Endothelial cell of umbilical vein (primary cell): ENCODE results near the gene MLIP. TPM values are rescaled to one million over a fixed set of nuclear protein-coding genes. Genes with fewer than 3 reads are reported as not detected.
"Not testable (repeated sequence)": the region's sequence is repeated elsewhere in the genome, so short reads cannot be mapped to it uniquely, and the experiment has no call there.

ENCODE experiments used
- BruUV-seq: library from RNA; stranded (reverse); fragments of 400-500 nt; replicated peaks from 2 replicates; lab custom pipeline; 2021; lab: Mats Ljungman, UMichigan
- CTCF ChIA-PET: fragments of 300-600, 350-600 bp; sonication (Branson Sonifier 250); formaldehyde crosslinking; loops from one replicate; lab custom pipeline; 2021; ENCODE audit warnings: antibody characterized with exemption, inconsistent platforms; lab: Charles Lee
- POLR2A ChIA-PET: fragments of 300-600, 350-600 bp; sonication (Branson Sonifier 250); formaldehyde crosslinking; loops from one replicate; lab custom pipeline; 2021; ENCODE audit warnings: antibody characterized with exemption, inconsistent platforms; lab: Charles Lee
- DNase-seq: peaks from one replicate; pipeline ENCODE4 v3.0.0-alpha.2; 2011; ENCODE audit warnings: low read depth, low spot score
- FAIRE-seq: peaks from 2 replicates; lab custom pipeline; 2011; peaks lifted over from hg19 to GRCh38; lab: Jason Lieb, UNC
- H2AFZ ChIP-seq: 2 replicates; pipeline ENCODE4 v1.6.0; 2012; ENCODE audit warnings: low read depth, low read length, control low read depth, inconsistent platforms
- H3K27ac ChIP-seq: 2 replicates; pipeline ENCODE4 v1.5.1; 2011; ENCODE audit warnings: low read depth, mild to moderate bottlenecking, control low read depth, low read length, moderate library complexity; ENCODE audit not compliant: insufficient read depth
- H3K27me3 ChIP-seq, 2 experiments: 2 replicates each; pipeline versions ENCODE4 v1.6.0 to v1.6.1; 2011; ENCODE audit warnings: low read length in 2 of 2, mixed read lengths in 1 of 2; ENCODE audit not compliant: control insufficient read depth in 2 of 2, insufficient read depth in 2 of 2
- H3K36me3 ChIP-seq, 2 experiments: 2 replicates in 1 of 2; 3 replicates in 1 of 2; pipeline ENCODE4 v1.5.1; 2011; ENCODE audit warnings: low read length in 2 of 2, mild to moderate bottlenecking in 1 of 2, moderate library complexity in 1 of 2; ENCODE audit not compliant: control insufficient read depth in 2 of 2, insufficient read depth in 2 of 2; ENCODE audit errors: extremely low read depth in 1 of 2
- H3K4me1 ChIP-seq: 3 replicates; pipeline ENCODE4 v1.5.1; 2011; ENCODE audit warnings: mild to moderate bottlenecking, low read length; ENCODE audit not compliant: control insufficient read depth, insufficient read depth; ENCODE audit errors: extremely low read depth
- H3K4me2 ChIP-seq: 2 replicates; pipeline ENCODE4 v1.6.1; 2011; ENCODE audit warnings: low read length, control low read depth, mixed read lengths; ENCODE audit not compliant: insufficient read depth
- H3K4me3 ChIP-seq, 3 experiments: fragments of 200-600 bp in 1 of 3; sonication (generic), shearing (Covaris generic) in 1 of 3; replicated peaks in 1 of 3; 2 replicates each; pipeline ENCODE4 v1.5.1; 2011 to 2016; ENCODE audit warnings: control low read depth in 3 of 3, low read length in 3 of 3, mild to moderate bottlenecking in 2 of 3, inconsistent platforms in 1 of 3, low read depth in 1 of 3, moderate library complexity in 1 of 3; ENCODE audit not compliant: insufficient read depth in 1 of 3
- H3K79me2 ChIP-seq: 2 replicates; pipeline ENCODE4 v1.6.0; 2012; ENCODE audit warnings: low read length, inconsistent platforms; ENCODE audit not compliant: control insufficient read depth, insufficient read depth
- H3K9ac ChIP-seq: replicated peaks from 2 replicates; pipeline ENCODE3; 2011; ENCODE audit warnings: low read length, control low read depth; ENCODE audit not compliant: insufficient read depth; ENCODE audit errors: extremely low read depth
- H3K9me1 ChIP-seq: replicated peaks from 3 replicates; pipeline ENCODE4 v1.6.0; 2011; ENCODE audit warnings: mild to moderate bottlenecking, low read length; ENCODE audit not compliant: control insufficient read depth, insufficient read depth; ENCODE audit errors: extremely low read depth
- H3K9me3 ChIP-seq: replicated peaks from 2 replicates; pipeline ENCODE4 v1.5.1; 2012; ENCODE audit warnings: low read length, inconsistent platforms; ENCODE audit not compliant: control insufficient read depth, insufficient read depth
- H4K20me1 ChIP-seq: replicated peaks from 2 replicates; pipeline ENCODE3; 2011; ENCODE audit warnings: mild to moderate bottlenecking, low read length; ENCODE audit not compliant: control insufficient read depth, insufficient read depth; ENCODE audit errors: extremely low read depth
- FOS ChIP-seq: IDR thresholded peaks from 2 replicates; pipeline ENCODE4 v1.6.1; 2011; ENCODE audit warnings: mild to moderate bottlenecking, low read length, moderate library complexity, borderline replicate concordance; ENCODE audit not compliant: insufficient read depth
- GATA2 ChIP-seq: IDR thresholded peaks from 2 replicates; pipeline ENCODE4 v1.7.0; 2011; ENCODE audit warnings: low read depth, mild to moderate bottlenecking, moderate library complexity, mixed read lengths, low read length; ENCODE audit not compliant: insufficient read length, insufficient read depth
- POLR2AphosphoS5 ChIP-seq: IDR thresholded peaks from 2 replicates; pipeline ENCODE4 v1.6.1; 2012; ENCODE audit warnings: low read depth, mild to moderate bottlenecking, control low read depth, low read length, moderate library complexity; ENCODE audit not compliant: insufficient read depth
- dilution Hi-C: fragments of 300-500 bp; cut with MboI; formaldehyde crosslinking; loops from one replicate; pipeline ENCODE4 v1.15.0; 2019; ENCODE audit warnings: low sequenced_read_pairs; ENCODE audit not compliant: extremely low pct_ligation_motif_present
- intact Hi-C: fragments of 100-400 bp; cut with micrococcal nuclease; formaldehyde crosslinking; loops from one replicate; pipeline ENCODE4 v1.10.0; 2022
- polyA plus RNA-seq, 4 experiments: library from polyadenylated mRNA; depleted of rRNA in 3 of 4; stranded (reverse) in 3 of 4; unstranded in 1 of 4; fragments of >200 nt; gene quantifications; 2 replicates each; pipeline versions ENCODE4 v1.2.1 to v1.2.3, GENCODE V29; 2011 to 2012; ENCODE audit warnings: missing spikeins in 1 of 4
- total RNA-seq: library from RNA; stranded (reverse); gene quantifications from 2 replicates; pipeline ENCODE4 v1.2.3, GENCODE V29; 2021

Gene MLIP
- total and polyA plus RNA-seq, 2 donors (not counting 3 experiments of a cell fraction or from before 2014, with no cell fraction given) = 4.1 to 11.6 TPM

GRCh38 chr6:54076159-54076789 lies 35.0 kb upstream of the MLIP start:
- H3K27ac ChIP-seq = no peak overlapping the region
- FAIRE-seq (no peak), DNase-seq (no peak)
- TF ChIP-seq GATA2 = no peak
- no peak for TF ChIP-seq POLR2AphosphoS5
- no peak for TF ChIP-seq FOS
- H2AFZ ChIP-seq = no peak overlapping the region
- H3K9ac ChIP-seq = no peak overlapping the region
- no peaks in the 10 kb centered on the region for H3K27me3 ChIP-seq
- dilution Hi-C loops (no loop called here), intact Hi-C loops (no loop called here)
- H3K79me2 ChIP-seq = no peaks in the 10 kb centered on the region
- H3K4me2 ChIP-seq = no peak overlapping the region
- no peak overlapping the region for H3K4me3 ChIP-seq
- no peaks in the 10 kb centered on the region for H3K36me3 ChIP-seq
- POLR2A ChIA-PET = no interaction called here
- H4K20me1 ChIP-seq = no peaks in the 10 kb centered on the region
- CTCF ChIA-PET = no interaction called here
- H3K4me1 ChIP-seq = peaks cover 6% of the 10 kb centered on the region
- no peaks in the 10 kb centered on the region for H3K9me1 ChIP-seq
- H3K9me3 ChIP-seq = no peaks in the 10 kb centered on the region
- no TSS peak for BruUV-seq

DNA sequence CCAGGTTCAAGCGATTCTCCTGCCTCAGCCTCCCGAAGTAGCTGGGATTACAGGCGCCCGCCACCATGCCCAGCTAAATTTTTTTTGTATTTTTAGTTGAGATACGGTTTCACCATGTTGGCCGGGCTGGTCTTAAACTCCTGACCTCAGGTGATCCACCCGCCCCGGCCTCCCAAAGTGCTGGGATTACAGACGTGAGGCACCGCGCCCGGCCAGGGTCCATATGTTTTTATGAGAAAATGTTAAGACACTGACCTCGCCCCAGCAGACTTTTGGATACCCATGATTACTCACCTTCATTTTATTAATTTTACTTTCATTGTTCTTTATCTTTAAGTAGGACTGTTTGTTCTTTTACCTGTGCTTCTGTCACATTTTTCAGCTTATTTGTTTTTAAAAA lies 29.7 kb upstream of the MLIP start:
- BruUV-seq, CTCF ChIA-PET, DNase-seq, H2AFZ ChIP-seq, H3K36me3 ChIP-seq, H3K27me3 ChIP-seq, H3K9ac ChIP-seq, H3K9me1 ChIP-seq, H3K9me3 ChIP-seq, H3K4me2 ChIP-seq, POLR2A ChIA-PET, H3K4me1 ChIP-seq, intact Hi-C loops, dilution Hi-C loops, H3K27ac ChIP-seq, FAIRE-seq, H4K20me1 ChIP-seq, H3K79me2 ChIP-seq, H3K4me3 ChIP-seq: not testable (repeated sequence)
